ENCODE results near the gene RHBDF1.
"Not testable (repeated sequence)": the region's sequence is repeated elsewhere in the genome, so short reads cannot be mapped to it uniquely, and the experiment has no call there.

RHBDF1 gene

DNA sequence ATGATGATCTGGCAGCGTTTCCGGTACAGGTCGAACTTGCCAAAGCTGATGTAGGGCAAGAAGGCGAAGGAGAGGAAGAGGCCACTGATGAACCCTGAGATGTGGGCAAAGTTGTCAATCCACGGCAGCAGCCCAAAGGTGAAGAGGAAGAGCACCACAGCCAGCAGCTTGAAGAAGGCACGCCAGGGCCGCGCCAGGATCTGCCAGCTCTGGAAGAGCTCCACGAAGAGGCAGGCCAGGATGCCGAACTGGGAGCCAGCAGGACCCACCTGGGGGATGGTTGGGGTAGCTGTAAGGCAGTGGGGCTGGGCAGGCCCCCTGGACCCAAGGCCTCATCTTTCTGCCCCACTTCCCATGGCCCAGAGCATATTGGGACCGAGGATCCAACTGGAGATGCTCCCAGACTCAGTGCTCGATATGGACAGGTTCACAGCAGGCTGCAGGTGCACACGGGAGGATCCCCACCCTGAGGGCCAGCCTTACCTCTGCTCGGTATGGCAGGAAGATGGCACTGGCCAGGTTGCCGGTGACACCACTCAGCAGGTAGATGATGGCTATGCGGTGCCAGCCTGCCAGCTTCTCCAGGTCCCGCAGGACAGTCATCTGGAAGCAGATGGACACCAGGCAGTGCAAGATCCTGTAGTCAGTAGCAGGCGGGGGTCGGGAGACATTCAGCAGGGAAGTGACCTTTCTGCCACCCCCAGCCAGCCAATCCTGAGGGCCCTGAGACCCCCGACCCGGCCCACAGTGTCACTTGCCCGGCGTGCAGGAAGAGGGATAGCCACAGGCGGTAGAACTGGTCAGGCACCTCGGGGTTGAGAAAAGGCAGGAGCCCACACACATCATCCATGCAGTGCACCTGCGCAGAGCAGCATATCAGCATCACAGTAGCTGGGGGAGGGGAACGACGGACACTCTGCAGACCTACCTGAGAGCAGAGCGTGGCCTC lies 13.7 kb downstream of the RHBDF1 start:
- no peak for DNase-seq (ENCODE audit: low spot score)

DNA sequence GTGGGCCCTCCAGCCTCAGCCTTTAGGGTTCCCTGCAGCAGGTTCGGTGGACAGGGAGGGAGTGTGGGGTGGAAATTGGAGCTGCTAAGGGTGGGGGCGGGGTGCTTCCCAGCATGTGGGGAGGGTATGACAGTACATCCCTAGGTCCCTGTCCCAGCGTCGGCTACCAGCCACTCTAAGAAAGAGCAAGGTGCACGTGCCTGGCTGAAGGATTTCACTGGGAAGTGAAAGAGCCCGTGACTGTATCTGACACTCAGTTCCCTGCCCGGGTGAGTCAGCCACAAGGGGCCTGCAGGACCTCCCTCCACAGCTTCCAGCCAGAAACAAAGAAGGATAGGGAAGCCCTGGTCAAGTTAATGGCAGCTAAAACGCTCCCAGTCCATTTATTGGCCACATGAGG lies 14.7 kb downstream of the RHBDF1 start:
- no peak for DNase-seq (ENCODE audit: low spot score)

DNA sequence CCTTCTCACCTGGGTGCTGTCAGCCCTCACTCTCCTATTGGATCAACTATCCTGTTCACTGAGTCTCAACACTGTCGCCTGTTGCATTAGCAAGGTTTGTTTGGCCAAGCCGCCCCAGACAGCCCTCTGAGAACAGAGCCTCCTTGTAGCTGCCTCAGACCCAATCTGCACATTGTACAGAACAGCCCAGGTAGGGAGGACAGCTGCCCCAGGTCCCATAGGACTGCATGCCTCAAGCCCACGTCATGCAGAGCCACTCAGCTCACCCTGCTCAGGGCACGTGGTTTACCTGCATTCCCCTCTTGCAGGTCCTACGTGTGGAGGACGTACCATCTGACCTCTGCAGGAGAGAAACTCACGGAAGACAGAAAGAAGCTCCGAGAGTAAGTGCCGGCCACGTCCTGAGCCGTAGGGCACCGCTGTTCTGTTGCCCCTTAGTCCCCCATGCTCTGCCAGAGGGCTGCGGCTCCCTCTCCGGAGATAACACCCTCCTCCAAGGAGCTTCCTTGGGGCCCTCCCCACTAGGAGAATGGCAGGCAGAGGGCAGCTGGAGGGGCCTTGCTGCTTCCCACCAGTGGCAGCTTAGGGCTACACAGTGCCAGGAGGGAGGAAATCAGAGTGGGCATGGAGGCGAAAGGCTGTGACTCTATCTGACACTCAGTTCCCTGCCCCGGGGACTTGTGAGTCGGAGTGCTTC lies 16.1 kb downstream of the RHBDF1 start:
- no peak for DNase-seq (ENCODE audit: low spot score)

DNA sequence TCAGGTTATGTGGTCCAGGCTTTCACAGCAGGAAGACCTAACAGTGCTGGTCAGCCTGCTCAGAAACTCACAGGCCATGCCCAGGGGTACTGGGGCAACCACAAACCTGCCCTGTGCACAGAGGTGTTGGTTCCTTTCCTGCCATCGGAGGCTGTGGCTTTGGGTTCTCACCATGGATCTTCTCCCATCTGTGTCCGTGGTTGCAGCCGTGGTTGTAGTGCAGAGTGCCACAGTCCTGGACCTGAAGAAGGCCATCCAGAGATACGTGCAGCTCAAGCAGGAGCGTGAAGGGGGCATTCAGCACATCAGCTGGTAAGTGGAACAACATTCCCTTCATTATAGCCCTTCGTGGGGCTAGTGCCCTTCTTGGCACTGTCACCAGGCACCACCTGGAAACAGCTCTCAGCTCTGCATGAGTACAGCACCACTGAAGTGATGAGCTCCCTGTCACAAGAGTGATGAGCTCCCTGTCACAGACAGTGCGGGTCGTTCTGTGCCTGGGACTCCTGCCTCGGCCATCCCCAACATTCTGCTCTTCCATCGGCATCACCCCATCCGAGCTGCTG lies 16.8 kb downstream of the RHBDF1 start:
- no peak for DNase-seq (ENCODE audit: low spot score)

DNA sequence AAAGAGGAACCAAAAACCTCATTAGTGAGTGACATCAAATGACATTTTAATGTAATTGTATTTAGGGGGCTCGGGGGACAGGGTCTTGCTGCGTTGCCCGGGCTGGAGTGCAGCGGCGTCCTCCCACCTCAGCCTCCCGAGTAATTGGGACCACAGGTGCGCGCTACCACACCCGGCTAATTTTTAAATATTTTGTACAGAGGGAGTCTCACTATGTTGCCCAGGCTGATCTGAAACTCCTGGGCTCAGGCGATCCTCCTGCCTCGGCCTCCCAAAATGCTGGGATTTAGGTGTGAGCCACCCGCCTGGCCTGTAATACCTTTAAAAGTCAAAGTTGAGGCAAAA lies 18.2 kb downstream of the RHBDF1 start:
- no peak for DNase-seq (ENCODE audit: low spot score)

DNA sequence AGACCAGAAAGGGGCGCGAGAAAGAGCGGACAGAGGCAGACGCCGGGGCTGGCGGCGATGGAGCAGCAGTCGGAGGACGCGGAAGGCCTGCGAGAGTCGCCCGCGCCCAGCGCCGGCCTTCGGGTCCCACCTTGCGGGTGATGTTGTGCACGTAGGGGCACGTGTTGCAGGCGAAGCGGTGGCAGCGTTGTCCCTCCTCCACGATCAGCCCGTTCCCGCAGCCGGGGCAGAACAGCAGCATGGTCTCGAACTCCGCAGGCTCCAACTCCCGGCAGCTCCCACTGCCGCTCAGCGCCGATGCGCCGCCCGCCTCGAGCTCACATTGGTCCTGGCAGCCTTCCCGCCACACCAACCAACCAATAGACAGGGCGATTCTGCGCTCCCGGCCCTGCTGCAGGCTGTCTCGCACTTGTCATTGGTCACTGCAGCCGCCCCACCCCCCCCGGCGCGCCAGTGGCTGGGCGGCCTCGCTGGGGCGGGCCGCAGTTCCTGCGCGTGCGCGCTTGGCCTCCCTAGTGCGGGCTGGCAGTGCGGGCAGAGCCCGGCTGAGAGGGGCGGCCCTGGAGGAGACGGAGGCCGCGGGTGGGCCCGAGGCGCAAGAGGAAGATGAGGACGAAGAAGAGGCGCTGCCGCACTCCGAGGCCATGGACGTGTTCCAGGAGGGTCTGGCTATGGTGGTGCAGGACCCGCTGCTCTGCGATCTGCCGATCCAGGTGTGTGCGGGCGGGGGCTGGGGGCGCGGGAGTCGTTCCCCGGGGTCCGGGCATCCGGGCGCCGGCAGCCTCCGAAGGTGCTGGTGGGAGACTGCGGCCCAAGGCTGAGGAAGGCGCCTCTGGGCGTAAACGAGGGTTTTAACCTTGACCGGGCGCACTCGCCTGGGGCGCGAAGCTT lies 18.8 kb downstream of the RHBDF1 start, which contains the start of the genes POLR3K and SNRNP25:
TSS of gene POLR3K (minus strand) at position 263 of the 891 bp plus-strand sequence. CDS start at position 241, 22 bp downstream.
TSS of gene SNRNP25 (plus strand) at position 483 of the 891 bp plus-strand sequence. CDS start at position 672, 189 bp downstream.
- DNase-seq (ENCODE audit: low spot score) = peak; percentile 98

DNA sequence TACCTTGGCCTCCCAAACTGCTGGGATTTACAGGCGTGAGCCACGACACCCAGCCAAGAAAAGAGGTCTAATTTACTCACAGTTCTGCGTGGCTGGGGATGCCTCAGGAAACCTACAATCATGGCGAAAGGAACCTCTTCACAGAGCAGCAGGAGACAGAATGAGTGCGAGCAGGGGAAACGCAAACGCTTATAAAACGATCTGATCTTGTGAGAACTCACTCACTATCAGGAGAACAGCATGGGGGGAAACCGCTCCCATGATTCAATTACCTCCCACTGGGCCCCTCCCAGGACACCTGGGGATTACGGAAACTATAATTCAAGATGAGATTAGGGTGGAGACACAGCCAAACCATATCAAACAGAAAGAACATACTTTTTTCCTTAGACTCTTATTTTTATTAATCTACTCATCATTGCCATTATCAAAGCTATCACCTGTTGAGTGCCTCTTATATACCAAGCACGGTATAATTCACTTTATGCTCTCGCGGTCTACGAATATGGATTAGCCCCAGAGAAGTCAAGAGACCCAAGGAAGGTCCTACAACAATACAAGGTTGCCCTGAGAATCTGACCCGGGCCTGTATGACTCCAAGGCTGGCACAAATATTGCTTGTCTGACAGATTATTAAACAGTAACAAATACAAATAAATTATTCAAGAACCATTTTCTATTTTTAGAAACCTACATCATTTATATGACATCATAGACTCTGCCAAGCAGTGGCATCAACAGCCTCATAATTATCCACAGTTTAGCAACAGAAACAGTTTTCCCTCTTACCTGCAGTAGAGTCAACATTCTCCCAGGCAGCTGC lies 21.5 kb downstream of the RHBDF1 start:
- no peak for DNase-seq (ENCODE audit: low spot score)

DNA sequence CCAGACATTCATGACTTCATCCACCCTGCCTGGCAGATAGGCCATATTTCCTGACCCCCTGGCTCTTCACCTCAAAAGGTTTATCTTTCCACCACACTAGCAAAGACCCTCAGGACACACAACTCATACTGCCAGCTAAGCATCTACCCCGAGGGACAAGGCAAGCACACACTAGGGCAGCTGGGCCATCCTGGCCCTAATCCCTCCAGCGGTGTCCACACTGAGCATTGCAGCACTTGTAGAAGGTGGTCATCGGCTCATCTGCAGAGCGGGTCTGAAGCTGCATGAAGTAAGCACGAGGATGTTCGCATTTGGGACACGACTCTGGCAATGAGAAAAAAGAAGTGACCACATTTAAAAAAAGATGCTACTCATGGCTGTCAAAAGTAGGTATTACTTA lies 25.2 kb downstream of the RHBDF1 start:
- DNase-seq (ENCODE audit: low spot score) = no peak

DNA sequence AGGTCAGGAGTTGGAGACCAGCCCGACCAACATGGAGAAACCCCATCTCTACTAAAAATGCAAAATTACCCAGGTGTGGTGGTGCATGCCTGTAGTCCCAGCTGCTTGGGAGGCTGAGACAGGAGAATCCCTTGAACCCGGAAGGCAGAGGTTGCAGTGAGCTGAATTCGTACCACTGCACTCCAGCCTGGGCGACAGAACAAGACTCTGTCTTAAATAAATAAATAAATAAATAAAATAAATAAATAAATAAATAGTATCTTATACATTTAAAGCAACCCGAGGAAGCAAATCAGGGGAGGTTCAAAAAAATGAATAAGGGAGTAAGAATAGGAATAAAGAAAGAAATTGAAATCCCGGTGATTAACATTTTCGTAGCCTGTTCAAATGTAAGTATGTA lies 25.9 kb downstream of the RHBDF1 start:
- DNase-seq (ENCODE audit: low spot score) = not testable (repeated sequence)

DNA sequence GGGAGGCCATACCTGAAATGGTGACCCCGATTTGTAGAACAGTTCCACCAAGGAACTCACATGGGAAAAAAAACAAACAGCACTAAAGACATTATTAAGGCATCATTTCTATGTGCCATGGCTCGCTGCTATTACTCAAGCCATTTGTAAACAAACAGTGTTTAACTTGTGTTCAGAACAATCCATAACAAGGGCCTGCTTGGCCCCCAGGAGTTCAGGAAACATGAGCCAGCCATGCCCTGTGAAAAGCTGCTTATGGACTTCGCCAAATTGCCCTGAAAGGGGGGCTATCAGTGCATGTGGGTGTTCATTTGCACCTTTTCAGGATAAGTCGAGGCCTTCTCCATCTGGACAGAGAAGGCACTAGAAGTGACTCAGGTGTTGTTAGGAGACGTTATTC lies 27.0 kb downstream of the RHBDF1 start:
- no peak for DNase-seq (ENCODE audit: low spot score)

DNA sequence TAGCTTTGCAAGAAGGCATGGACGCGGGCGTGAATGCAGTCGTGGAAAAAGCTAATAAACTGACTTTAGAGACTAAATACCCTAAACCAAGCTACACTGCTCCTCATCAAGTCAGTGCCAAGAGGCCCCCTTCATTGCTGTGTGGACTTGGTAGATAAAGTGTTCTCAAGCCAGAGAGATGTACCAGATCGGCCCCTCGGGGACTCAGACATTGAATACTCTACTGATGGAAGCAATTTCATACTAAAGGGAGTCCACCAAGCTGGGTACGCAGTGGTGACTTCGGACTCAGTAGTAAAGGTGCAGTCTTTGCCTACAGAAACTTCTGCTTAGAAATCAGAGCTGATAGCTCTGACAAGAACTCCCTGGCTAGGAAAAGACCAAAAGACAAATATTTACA lies 27.8 kb downstream of the RHBDF1 start:
- DNase-seq (ENCODE audit: low spot score) = no peak

DNA sequence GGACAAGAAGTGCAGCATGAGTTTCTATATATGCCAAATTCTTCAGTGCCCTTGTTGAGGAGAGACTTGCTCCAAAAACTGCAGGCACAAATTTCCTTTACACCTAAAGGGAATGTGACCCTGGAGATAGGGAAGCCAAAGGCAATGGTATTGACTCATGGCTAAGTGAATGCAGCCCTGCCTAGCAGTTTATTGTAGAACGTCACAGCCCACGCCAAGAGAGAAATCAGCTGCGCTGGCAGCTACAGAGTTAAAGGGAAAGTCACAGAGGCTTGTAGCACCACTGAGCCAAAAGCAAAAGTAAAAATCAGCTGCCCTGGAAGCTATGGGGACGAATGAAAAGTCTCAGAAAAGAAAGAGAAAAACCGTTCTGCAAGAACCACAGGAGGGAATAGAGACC lies 29.1 kb downstream of the RHBDF1 start:
- DNase-seq (ENCODE audit: low spot score) = no peak

DNA sequence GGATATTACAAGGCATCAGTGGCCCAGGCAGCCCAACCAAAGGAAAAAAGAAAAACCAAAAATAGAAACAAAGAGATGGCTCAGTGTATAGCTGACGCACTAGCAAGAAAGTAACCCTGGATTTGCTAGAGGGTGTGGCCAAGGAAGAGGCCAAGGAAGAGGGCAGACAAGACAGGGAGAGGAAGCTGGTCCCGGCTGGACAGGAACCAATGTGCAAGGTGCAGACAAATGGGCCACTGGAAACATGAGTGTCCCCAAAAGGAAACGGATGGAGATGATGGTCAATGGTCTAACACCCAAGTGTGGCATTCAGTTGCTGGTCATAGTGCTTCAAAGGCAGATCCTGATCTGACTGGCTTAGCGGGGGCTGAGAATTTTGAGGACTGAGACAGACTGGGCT lies 29.7 kb downstream of the RHBDF1 start:
- no peak for DNase-seq (ENCODE audit: low spot score)

DNA sequence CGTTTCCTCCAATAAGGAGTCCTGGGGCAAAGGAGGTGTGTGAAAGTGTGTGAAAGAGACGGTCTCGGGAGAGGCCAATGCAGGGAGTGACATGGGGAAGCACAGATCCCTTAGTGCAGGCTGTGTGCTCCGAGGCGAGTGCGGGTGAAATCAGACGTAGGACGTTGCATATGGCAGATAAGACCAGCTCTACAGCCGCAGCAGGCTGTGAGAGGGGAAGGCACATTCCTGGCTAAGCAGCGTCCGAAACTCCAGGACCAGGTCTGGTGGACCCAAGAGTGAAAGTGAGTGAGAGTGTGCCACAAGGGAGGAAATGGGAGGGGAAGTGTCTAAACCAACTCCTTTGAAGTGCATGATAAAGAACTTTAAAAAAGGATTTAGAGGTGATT lies 30.4 kb downstream of the RHBDF1 start:
- DNase-seq (ENCODE audit: low spot score) = no peak

DNA sequence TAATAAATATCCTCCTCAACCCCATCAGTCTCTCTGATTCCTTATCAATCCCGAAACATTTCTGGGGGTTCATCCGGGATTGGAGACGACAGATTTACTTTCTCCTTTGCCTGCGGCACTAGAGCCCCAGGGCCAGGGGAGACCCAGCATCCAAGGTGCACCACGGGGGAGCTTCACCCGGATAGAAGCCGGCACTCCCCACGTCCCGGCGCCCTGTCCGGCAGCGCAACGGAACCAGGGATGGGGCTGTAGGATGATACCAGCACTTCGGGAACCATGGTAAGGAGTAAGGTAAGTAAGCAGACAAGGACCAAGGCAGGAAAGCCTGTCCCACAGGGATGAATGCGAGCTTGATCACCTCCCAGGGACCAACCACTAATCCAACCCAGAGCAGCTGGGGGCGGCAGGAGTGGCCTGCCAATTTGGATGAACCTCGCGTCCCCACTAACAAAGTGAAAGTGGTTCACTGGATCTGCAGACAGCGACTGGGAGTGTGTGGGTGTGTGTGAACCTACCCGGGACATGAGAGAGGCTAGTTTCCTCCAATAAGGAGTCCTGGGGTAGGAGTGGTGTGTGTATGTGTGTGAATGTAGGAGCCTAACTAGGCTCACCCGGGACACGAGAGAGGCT lies 30.9 kb downstream of the RHBDF1 start:
- DNase-seq (ENCODE audit: low spot score) = no peak

DNA sequence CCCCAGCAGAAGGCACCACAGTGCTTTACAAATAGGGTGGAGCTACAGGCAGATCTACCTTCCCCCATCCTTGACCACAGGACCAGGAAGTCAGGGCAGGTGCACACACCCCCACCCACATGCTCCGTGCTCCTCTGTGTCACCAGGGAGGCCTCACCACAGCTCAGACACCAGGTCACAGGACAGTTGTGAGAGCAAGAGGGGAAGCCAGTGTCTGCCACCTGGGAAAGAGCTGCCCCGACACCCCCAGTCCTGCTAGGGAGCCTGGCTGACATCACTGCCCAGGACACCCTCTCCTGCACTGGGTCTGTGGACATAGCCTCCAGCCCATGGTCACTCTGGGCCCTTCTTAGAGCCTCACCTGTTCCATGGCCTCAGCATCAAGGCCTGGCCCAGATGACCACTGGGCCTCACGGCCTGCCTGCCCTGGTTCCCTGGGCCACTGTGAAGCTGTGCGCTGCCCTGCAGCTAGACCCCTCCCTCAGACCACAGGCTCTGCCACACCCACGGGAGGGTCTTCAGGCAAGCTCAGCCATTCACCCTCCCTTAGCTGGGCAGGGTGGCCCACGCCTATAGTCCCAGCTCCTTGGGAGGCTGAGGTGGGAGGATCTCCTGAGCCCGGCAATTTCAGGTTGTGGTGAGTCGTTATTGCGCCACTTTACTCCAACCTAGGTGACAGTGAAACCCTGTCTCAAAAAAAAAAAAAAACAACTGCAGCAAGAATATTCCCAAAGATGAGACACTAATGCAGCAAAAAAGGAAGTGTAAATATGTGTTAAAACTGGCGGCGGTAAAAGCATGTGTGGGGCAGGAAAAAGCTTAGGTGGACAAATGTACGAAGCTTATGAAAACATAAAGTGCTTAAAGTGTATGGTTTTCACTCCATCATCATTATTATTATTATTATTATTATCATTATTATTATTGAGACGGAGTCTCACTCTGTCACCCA lies 33.2 kb downstream of the RHBDF1 start:
- peak; percentile 89 for DNase-seq (ENCODE audit: low spot score)

DNA sequence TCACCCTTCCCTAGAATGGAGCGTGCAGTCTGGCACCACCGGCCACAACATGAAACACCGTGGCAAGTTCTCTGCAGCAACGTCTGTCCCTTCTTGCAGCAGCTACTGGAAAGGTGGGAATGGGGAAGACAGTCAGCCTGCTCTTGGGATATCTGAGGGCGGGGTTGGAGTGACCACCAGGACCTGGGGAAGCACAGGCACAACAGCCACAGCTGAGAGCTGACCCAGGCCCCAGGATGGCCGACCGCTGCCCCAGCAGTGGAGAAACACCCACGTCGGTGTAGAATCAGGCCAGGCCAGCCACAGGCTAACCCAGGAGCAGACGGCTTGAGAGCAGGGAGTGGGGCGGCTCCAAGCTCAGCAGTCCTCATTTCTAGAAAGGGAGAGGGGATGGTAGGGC lies 34.2 kb downstream of the RHBDF1 start:
- DNase-seq (ENCODE audit: low spot score) = not testable (repeated sequence)

DNA sequence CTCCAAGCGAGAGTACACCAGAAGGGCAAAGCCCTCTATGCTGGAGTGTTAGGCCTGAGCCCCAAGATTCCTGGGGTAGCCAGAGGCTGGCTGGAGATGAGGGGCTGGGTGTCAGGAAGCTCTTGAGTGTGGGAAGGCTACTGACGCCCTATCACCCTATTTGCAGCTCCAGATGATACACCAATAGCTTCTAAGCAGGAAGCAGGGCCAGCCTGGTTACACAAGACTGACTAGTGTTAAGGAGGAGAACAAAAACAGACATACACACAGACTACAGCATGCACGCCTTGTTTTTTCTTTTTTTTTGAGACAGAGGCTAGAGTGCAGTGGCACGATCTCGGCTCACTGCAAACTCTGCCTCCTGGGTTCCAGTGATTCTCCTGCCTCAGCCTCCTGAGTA lies 34.9 kb downstream of the RHBDF1 start:
- DNase-seq (ENCODE audit: low spot score) = no peak

DNA sequence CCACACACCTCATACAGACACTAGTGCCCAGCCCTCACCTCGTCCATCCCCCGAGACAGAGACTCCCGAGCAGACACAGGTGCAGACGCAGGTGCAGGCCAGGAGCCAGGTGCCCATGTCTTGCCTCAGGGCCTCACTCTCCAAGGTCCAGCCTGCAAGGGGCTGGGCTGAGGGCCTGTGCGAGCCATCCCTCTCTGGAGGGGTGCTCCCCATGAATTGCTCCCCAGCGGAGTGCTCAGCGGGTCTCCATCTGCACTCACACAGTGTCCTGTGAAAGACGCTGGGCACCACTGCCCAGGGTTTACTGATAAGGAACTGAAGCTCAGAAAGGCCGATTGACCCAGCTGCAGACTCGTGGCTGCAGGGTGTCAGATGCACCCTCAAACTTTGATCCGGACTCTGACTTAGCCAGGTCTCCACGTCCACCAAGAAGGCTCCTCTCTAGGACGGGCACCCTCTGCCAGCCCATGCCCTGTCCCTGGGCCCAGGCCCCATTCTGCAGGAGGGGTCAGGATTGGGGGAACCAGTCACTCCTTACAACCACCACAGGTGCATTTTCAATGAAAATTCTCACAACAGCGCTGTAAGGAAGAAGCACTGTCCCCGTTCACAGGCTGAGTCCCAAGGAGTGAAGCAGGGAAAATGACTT lies 36.0 kb downstream of the RHBDF1 start:
- no peak for DNase-seq (ENCODE audit: low spot score)
